Measurements from ENCODE around the gene DLGAP3.

Gene DLGAP3

GRCh38 chr1:34844252-34844634, 85.2 kb downstream of the DLGAP3 start:
- peaks cover 0 to 6% of the 10 kb centered on the region in 2 donors for H3K4me1 ChIP-seq (ENCODE audit: control insufficient read depth in 1 of 2, insufficient read depth in 2 of 2, low read length in 2 of 2)

DNA sequence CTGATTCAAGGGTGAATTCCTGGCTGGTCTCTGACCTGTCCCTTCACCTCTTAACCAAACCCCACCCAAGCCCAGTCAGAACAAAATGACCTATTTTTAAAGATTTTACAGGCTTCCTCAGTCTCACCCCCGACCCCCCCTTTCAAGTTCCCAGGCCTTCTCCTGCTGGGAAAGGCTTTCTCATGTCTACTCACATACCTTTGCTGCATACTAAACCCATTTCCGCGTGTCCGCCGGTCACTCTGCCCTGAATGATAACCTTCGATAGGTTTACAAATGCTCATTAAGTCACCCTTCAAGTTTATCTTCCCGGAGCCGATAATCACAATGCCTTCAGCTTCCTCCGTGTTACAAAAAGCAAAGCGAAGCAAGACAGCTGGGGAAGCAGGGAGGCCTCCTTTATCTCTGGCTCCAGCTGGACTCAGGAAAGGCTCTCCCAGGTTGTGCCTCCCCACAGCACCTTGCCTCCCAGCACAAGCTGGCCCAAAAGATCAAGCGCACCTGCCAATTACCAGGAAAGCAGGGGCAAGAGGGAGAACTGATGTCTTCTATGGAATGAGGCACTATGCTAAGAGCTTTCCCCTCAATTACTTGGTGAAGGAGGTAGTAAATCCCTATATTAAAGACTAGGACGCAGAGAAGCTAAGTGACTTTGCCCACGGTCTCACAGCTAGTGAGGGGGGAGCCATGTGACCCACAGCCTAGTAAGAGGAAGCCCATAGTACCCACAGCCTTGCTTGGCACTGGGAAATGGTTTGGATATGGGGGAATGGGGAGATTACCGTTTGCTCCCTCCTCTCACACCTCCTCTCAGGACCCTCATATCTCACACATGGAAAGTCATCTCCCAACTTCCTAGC, 85.8 kb downstream of the DLGAP3 start:
- no peak overlapping the region for H3K4me3 ChIP-seq (ENCODE audit: low read depth in 1 of 2, low read length in 2 of 2)
- peaks cover 0 to 6% of the 10 kb centered on the region in 2 donors for H3K4me1 ChIP-seq (ENCODE audit: control insufficient read depth in 1 of 2, insufficient read depth in 2 of 2, low read length in 2 of 2)
- H3K9me3 ChIP-seq (ENCODE audit: control insufficient read depth in 1 of 2, low read length in 2 of 2), result no peaks in the 10 kb centered on the region
- no peaks in the 10 kb centered on the region for H3K27me3 ChIP-seq (ENCODE audit: low read depth, low read length)
- no peak overlapping the region for H3K27ac ChIP-seq (ENCODE audit: low read length)
- H3K36me3 ChIP-seq (ENCODE audit: control insufficient read depth in 1 of 2, insufficient read depth in 2 of 2, low read length in 2 of 2), result peaks cover 0 to 4% of the 10 kb centered on the region in 2 donors

More at GRCh38 chr1:34844252-34844634, 85.2 kb downstream of the DLGAP3 start:
- Histone ChIP-seq H3K27me3 (ENCODE audit: low read depth, low read length) (no peaks in the 10 kb centered on the region), H3K36me3 (ENCODE audit: control insufficient read depth in 1 of 2, insufficient read depth in 2 of 2, low read length in 2 of 2) (peaks cover 0 to 6% of the 10 kb centered on the region in 2 donors), H3K4me3 (ENCODE audit: low read depth in 1 of 2, low read length in 2 of 2) (no peak overlapping the region), H3K27ac (ENCODE audit: low read length) (no peak overlapping the region), H3K9me3 (ENCODE audit: control insufficient read depth in 1 of 2, low read length in 2 of 2) (no peaks in the 10 kb centered on the region)

DNA sequence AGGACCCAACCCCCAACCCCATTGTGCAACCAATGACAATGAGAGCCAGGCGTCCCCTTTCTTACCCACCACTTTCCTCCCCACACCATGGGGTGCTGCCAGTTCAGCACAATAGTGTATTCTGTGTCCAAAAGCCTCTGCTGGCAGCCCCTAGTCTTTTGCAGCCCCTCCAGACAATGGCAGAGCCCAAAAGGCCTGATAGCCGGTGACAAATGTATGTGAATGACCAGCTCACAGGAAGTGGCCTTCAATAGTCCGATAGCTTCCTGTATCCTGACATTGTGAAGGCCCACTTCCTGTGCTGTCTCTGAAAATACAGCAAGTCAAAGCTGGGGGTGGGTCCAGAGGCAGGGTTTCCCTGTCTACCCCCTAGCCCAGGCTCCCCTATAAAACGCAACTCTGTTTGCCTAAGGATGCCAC, 86.5 kb downstream of the DLGAP3 start:
- Histone ChIP-seq H3K4me3 (ENCODE audit: low read depth in 1 of 2, low read length in 2 of 2) (no peak overlapping the region), H3K9me3 (ENCODE audit: control insufficient read depth in 1 of 2, low read length in 2 of 2) (no peaks in the 10 kb centered on the region), H3K27ac (ENCODE audit: low read length) (no peak overlapping the region), H3K36me3 (ENCODE audit: control insufficient read depth in 1 of 2, insufficient read depth in 2 of 2, low read length in 2 of 2) (peaks cover 0 to 4% of the 10 kb centered on the region in 2 donors), H3K27me3 (ENCODE audit: low read depth, low read length) (no peaks in the 10 kb centered on the region), H3K4me1 (ENCODE audit: control insufficient read depth in 1 of 2, insufficient read depth in 2 of 2, low read length in 2 of 2) (peaks cover 0 to 6% of the 10 kb centered on the region in 2 donors)

- no peaks in the 10 kb centered on the region for H3K9me3 ChIP-seq (ENCODE audit: control insufficient read depth in 1 of 2, low read length in 2 of 2)
- H3K4me3 ChIP-seq (ENCODE audit: low read depth in 1 of 2, low read length in 2 of 2), result no peak overlapping the region
- H3K27me3 ChIP-seq (ENCODE audit: low read depth, low read length), result no peaks in the 10 kb centered on the region
- H3K4me1 ChIP-seq (ENCODE audit: control insufficient read depth in 1 of 2, insufficient read depth in 2 of 2, low read length in 2 of 2), result peaks cover 0 to 2% of the 10 kb centered on the region in 2 donors
- no peaks in the 10 kb centered on the region for H3K36me3 ChIP-seq (ENCODE audit: control insufficient read depth in 1 of 2, insufficient read depth in 2 of 2, low read length in 2 of 2)
- H3K27ac ChIP-seq (ENCODE audit: low read length), result no peak overlapping the region
These were observed 87.4 kb downstream of the DLGAP3 start for GRCh38 chr1:34842073-34842472.

DNA sequence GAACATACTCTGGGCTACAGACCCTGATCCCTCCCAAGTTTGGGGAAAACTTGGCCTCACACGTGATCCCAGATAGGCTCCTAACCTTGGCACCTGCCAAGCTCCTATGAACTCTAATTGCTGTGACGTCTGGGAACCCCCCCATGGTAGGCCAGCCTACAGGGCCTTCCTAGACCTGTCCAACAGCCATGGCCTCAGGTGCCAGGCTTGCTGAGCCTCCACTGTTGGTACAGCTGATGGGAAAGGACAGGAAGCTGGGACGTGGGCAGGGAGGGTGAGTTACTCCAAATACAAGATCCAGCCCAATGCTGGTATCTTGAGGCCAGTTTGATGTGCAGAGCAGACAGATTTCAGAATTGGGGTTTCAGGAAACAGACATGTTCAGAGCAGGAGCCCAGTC, 89.0 kb downstream of the DLGAP3 start:
- Histone ChIP-seq H3K36me3 (ENCODE audit: control insufficient read depth in 1 of 2, insufficient read depth in 2 of 2, low read length in 2 of 2) (no peaks in the 10 kb centered on the region), H3K4me1 (ENCODE audit: control insufficient read depth in 1 of 2, insufficient read depth in 2 of 2, low read length in 2 of 2) (no peaks in the 10 kb centered on the region), H3K9me3 (ENCODE audit: control insufficient read depth in 1 of 2, low read length in 2 of 2) (no peaks in the 10 kb centered on the region), H3K27ac (ENCODE audit: low read length) (no peak overlapping the region), H3K4me3 (ENCODE audit: low read depth in 1 of 2, low read length in 2 of 2) (no peak overlapping the region), H3K27me3 (ENCODE audit: low read depth, low read length) (no peaks in the 10 kb centered on the region)

DNA sequence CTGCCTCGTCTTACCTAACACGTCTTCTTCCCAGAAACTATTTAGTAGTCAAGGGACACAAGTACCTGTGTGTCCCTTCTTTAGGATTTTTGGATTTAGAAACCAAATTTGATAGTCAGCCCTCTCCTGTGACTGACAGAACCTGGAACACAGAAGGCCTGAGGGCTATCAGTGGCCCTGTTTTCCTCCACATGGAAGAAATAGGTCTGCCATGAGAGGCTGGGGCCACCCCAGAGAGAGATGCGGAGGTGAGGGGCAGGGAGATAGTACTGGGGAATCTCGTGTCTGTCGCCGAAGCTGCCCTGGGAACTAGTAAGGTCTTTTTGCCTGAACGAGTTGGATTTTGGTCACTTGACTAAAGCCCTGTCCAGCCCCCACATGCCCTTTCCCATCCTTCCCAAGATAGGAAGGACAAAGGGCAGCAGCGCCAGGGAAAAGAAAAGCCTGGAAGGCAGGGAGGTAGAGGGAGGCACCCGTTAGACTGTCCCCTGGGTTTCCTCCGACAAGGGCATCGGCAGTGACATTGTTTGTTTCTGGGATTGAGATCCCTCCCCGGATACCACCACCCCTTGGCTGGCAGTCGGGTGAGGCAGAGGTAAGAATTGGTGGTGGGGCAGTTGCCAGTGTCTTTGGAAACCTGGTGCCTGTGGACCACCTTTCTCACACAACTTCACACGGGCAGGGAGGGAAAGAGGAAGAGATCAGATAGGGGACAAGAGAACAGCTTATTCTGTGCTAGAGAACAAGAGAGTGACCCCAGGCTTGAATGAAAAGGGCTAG, 89.7 kb downstream of the DLGAP3 start:
- no peak overlapping the region for H3K4me3 ChIP-seq (ENCODE audit: low read depth in 1 of 2, low read length in 2 of 2)
- no peaks in the 10 kb centered on the region for H3K4me1 ChIP-seq (ENCODE audit: control insufficient read depth in 1 of 2, insufficient read depth in 2 of 2, low read length in 2 of 2)
- H3K9me3 ChIP-seq (ENCODE audit: control insufficient read depth in 1 of 2, low read length in 2 of 2), result no peaks in the 10 kb centered on the region
- H3K36me3 ChIP-seq (ENCODE audit: control insufficient read depth in 1 of 2, insufficient read depth in 2 of 2, low read length in 2 of 2), result no peaks in the 10 kb centered on the region
- no peak overlapping the region for H3K27ac ChIP-seq (ENCODE audit: low read length)
- no peaks in the 10 kb centered on the region for H3K27me3 ChIP-seq (ENCODE audit: low read depth, low read length)

GRCh38 chr1:34833711-34834110, 95.7 kb downstream of the DLGAP3 start:
- H3K9me3 ChIP-seq (ENCODE audit: control insufficient read depth in 1 of 2, low read length in 2 of 2), result no peaks in the 10 kb centered on the region
- H3K36me3 ChIP-seq (ENCODE audit: control insufficient read depth in 1 of 2, insufficient read depth in 2 of 2, low read length in 2 of 2), result peaks cover 0 to 9% of the 10 kb centered on the region in 2 donors
- no peaks in the 10 kb centered on the region for H3K27me3 ChIP-seq (ENCODE audit: low read depth, low read length)
- no peak overlapping the region for H3K27ac ChIP-seq (ENCODE audit: low read length)
- H3K4me3 ChIP-seq (ENCODE audit: low read depth in 1 of 2, low read length in 2 of 2), result no peak overlapping the region
- no peaks in the 10 kb centered on the region for H3K4me1 ChIP-seq (ENCODE audit: control insufficient read depth in 1 of 2, insufficient read depth in 2 of 2, low read length in 2 of 2)

DNA sequence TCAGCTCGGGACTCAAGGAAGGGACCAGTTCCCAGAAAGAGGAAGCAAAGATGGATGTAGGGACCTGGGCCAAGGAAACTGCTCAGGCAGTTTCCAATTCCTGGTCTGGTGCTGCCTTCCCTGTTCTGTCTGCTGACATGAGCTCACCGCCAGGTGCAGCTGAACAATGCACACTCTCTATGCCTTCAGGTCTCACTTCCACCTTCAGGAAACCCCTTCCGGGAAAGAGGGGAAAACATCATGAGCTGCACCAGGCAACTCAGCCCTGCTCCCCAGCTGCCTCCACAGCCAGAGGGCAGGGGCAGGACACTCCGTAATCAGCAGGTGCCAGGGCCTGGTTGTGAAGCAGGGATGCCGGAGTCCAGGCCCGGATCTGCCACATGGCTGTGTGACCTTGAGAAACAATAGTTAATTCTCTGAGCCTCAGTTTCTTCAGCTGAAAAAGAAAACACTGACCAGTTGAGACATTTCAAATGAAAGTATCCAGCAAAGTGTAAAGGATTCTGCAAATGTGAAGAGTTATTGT, 97.7 kb downstream of the DLGAP3 start:
- peaks cover 0 to 9% of the 10 kb centered on the region in 2 donors for H3K36me3 ChIP-seq (ENCODE audit: control insufficient read depth in 1 of 2, insufficient read depth in 2 of 2, low read length in 2 of 2)
- no peaks in the 10 kb centered on the region for H3K9me3 ChIP-seq (ENCODE audit: control insufficient read depth in 1 of 2, low read length in 2 of 2)
- H3K4me3 ChIP-seq (ENCODE audit: low read depth in 1 of 2, low read length in 2 of 2), result no peak overlapping the region
- H3K4me1 ChIP-seq (ENCODE audit: control insufficient read depth in 1 of 2, insufficient read depth in 2 of 2, low read length in 2 of 2), result no peaks in the 10 kb centered on the region
- no peaks in the 10 kb centered on the region for H3K27me3 ChIP-seq (ENCODE audit: low read depth, low read length)
- no peak overlapping the region for H3K27ac ChIP-seq (ENCODE audit: low read length)

DNA sequence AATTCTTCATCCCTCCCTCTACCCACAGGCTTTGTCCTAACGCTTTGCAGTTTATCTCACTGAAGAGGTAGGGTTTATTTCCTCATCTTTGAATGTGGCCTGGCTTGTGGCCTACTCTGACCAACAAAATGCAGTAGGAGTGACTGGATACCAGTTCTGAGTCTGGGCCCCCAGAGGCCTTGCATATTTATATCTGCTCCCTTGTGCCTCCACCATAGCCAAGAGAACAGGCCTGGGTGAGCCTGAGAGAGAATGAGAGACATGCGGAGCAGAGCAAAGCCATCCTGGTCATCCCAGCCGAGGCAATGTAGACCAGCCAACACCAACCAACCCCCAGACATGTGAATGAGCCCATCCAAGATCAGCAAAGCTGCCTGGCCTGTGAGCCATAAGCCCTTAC, 100.2 kb downstream of the DLGAP3 start:
- no peak overlapping the region for H3K27ac ChIP-seq (ENCODE audit: low read length)
- peaks cover 0 to 9% of the 10 kb centered on the region in 2 donors for H3K36me3 ChIP-seq (ENCODE audit: control insufficient read depth in 1 of 2, insufficient read depth in 2 of 2, low read length in 2 of 2)
- H3K9me3 ChIP-seq (ENCODE audit: control insufficient read depth in 1 of 2, low read length in 2 of 2), result no peaks in the 10 kb centered on the region
- H3K4me3 ChIP-seq (ENCODE audit: low read depth in 1 of 2, low read length in 2 of 2), result no peak overlapping the region
- H3K27me3 ChIP-seq (ENCODE audit: low read depth, low read length), result no peaks in the 10 kb centered on the region
- H3K4me1 ChIP-seq (ENCODE audit: control insufficient read depth in 1 of 2, insufficient read depth in 2 of 2, low read length in 2 of 2), result no peaks in the 10 kb centered on the region

DNA sequence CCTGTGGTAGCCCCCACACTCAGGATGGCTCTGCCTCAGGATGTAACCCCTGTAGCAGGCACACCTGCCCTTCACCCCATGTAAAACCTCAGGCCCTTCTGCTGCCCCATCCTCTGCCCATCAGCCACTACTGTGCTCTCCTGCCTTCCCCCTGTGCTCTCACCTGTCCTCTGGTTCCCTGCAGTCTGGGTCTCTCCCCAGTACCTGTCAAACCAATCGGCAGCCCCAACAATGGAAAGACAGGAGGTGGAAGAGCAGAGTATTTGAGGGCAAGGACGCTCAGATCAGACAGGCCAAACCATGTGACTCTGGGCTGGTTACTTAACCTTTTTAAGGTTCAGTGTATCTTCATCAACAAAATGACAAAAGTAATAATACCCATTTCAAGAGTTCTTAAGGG, 100.8 kb downstream of the DLGAP3 start:
- no peaks in the 10 kb centered on the region for H3K4me1 ChIP-seq (ENCODE audit: control insufficient read depth in 1 of 2, insufficient read depth in 2 of 2, low read length in 2 of 2)
- no peaks in the 10 kb centered on the region for H3K27me3 ChIP-seq (ENCODE audit: low read depth, low read length)
- no peak overlapping the region for H3K27ac ChIP-seq (ENCODE audit: low read length)
- peaks cover 0 to 9% of the 10 kb centered on the region in 2 donors for H3K36me3 ChIP-seq (ENCODE audit: control insufficient read depth in 1 of 2, insufficient read depth in 2 of 2, low read length in 2 of 2)
- peaks cover 0 to 4% of the 10 kb centered on the region in 2 donors for H3K9me3 ChIP-seq (ENCODE audit: control insufficient read depth in 1 of 2, low read length in 2 of 2)
- H3K4me3 ChIP-seq (ENCODE audit: low read depth in 1 of 2, low read length in 2 of 2), result no peak overlapping the region

- peaks cover 0 to 9% of the 10 kb centered on the region in 2 donors for H3K36me3 ChIP-seq (ENCODE audit: control insufficient read depth in 1 of 2, insufficient read depth in 2 of 2, low read length in 2 of 2)
- no peak overlapping the region for H3K4me3 ChIP-seq (ENCODE audit: low read depth in 1 of 2, low read length in 2 of 2)
- no peak overlapping the region for H3K27ac ChIP-seq (ENCODE audit: low read length)
- H3K9me3 ChIP-seq (ENCODE audit: control insufficient read depth in 1 of 2, low read length in 2 of 2), result peaks cover 0 to 6% of the 10 kb centered on the region in 2 donors
- H3K27me3 ChIP-seq (ENCODE audit: low read depth, low read length), result no peaks in the 10 kb centered on the region
- H3K4me1 ChIP-seq (ENCODE audit: control insufficient read depth in 1 of 2, insufficient read depth in 2 of 2, low read length in 2 of 2), result no peaks in the 10 kb centered on the region
These were observed 102.0 kb downstream of the DLGAP3 start for GRCh38 chr1:34827341-34827941.

Data from muscle layer of duodenum (tissue), 2 donors.